DMS53 treated with DMSO at 0.1 percent for 48 hours (cell line): ENCODE data around the gene SCRG1.
A peak's percentile ranks its signal among the peaks of the same experiment; 100 is the strongest.

Experiments
- DNase-seq: peaks from one replicate; lab custom pipeline; 2025; ENCODE audit not compliant: unreplicated experiment; lab: John Stamatoyannopoulos, UW

The SCRG1 gene

GRCh38 chr4:173398779-173399415 is at the start of gene SCRG1:
SCRG1 (minus strand) TSS chr4:173399116; CDS start chr4:173391414, 7,702 bp downstream.
- no peak for DNase-seq

- peak; percentile 66 for DNase-seq
Measured at GRCh38 chr4:173448103-173448502, 49.2 kb upstream of the SCRG1 start.

- no peak for DNase-seq
Measured at GRCh38 chr4:173446416-173446815, 47.5 kb upstream of the SCRG1 start.

- no peak for DNase-seq
Measured at GRCh38 chr4:173443121-173443520, 44.2 kb upstream of the SCRG1 start.

GRCh38 chr4:173442223-173442932 is 43.5 kb upstream of the SCRG1 start:
- no peak for DNase-seq

GRCh38 chr4:173440888-173441287 is 42.0 kb upstream of the SCRG1 start:
- no peak for DNase-seq

GRCh38 chr4:173436771-173437265 is 37.9 kb upstream of the SCRG1 start:
- DNase-seq: no peak

GRCh38 chr4:173436149-173436579 is 37.2 kb upstream of the SCRG1 start:
- no peak for DNase-seq

- no peak for DNase-seq
Measured at GRCh38 chr4:173434231-173434630, 35.3 kb upstream of the SCRG1 start.

- DNase-seq: no peak
Measured at GRCh38 chr4:173433447-173433846, 34.5 kb upstream of the SCRG1 start.

GRCh38 chr4:173432430-173432829 is 33.5 kb upstream of the SCRG1 start:
- no peak for DNase-seq

- DNase-seq: no peak
Measured at GRCh38 chr4:173426064-173426463, 27.1 kb upstream of the SCRG1 start.

- DNase-seq: no peak
Measured at GRCh38 chr4:173424899-173425805, 26.2 kb upstream of the SCRG1 start.

- DNase-seq: no peak
Measured at GRCh38 chr4:173420801-173421200, 21.9 kb upstream of the SCRG1 start.

- peak; percentile 25 for DNase-seq
Measured at GRCh38 chr4:173420324-173420752, 21.4 kb upstream of the SCRG1 start.

GRCh38 chr4:173418639-173419038 is 19.7 kb upstream of the SCRG1 start:
- DNase-seq: no peak

GRCh38 chr4:173417833-173418232 is 18.9 kb upstream of the SCRG1 start:
- no peak for DNase-seq

- no peak for DNase-seq
Measured at GRCh38 chr4:173415885-173416653, 17.2 kb upstream of the SCRG1 start.

- no peak for DNase-seq
Measured at GRCh38 chr4:173415092-173415491, 16.2 kb upstream of the SCRG1 start.

- no peak for DNase-seq
Measured at GRCh38 chr4:173414456-173414855, 15.5 kb upstream of the SCRG1 start.

GRCh38 chr4:173413036-173413435 is 14.1 kb upstream of the SCRG1 start:
- DNase-seq: no peak
